ENCODE results near the gene NDUFAF3. TPM values are rescaled to one million over a fixed set of nuclear protein-coding genes. Genes with fewer than 3 reads are reported as not detected.

Gene NDUFAF3
- total and polyA plus RNA-seq, 2 of the 4 experiments (the other 2 are of a cell fraction): 26.5 to 112 TPM

GRCh38 chr3:49007068-49007770 lies 14.7 kb upstream of the NDUFAF3 start, which contains the start of gene WDR6:
Gene WDR6, plus strand, starts transcription at chr3:49007391. Its CDS starts 41 bp downstream, at chr3:49007432.
- Histone ChIP-seq H3K36me3 (ENCODE audit: control insufficient read depth, insufficient read depth, low read length) (peaks cover 11% of the 10 kb centered on the region), H3K56ac (ENCODE audit: extremely low read depth, insufficient read depth, low read length) (peak within 1 kb of the TSS; percentile 93), H3K4me1 (ENCODE audit: control insufficient read depth, insufficient read depth, low read length) (peaks cover 11% of the 10 kb centered on the region), H2AK9ac (replicated peaks; ENCODE audit: low read depth, low read length, poor library complexity) (peak within 1 kb of the TSS; percentile 99), H3K23ac (ENCODE audit: low read depth, low read length) (peak within 1 kb of the TSS; percentile 91), H4K20me1 (ENCODE audit: insufficient read depth, low read length) (peaks cover 29% of the 10 kb centered on the region), H3K4me3 (ENCODE audit: insufficient read depth, low read depth, low read length) (peak within 1 kb of the TSS; percentile 87), H4K91ac (ENCODE audit: insufficient read depth, low read depth, low read length) (peak within 1 kb of the TSS; percentile 99), H3K9me3 (ENCODE audit: control insufficient read depth, insufficient read depth, low read length) (no peaks in the 10 kb centered on the region), H2BK120ac (ENCODE audit: low read depth, low read length) (peak within 1 kb of the TSS; percentile 69), H3K4me2 (ENCODE audit: low read depth, low read length) (peak within 1 kb of the TSS; percentile 92), H2BK5ac (ENCODE audit: low read depth, low read length, poor library complexity, severe bottlenecking) (peak within 1 kb of the TSS; percentile 95), H3K4ac (ENCODE audit: low read depth, low read length) (peak within 1 kb of the TSS; percentile 99), H3K18ac (ENCODE audit: low read depth, low read length) (peak within 1 kb of the TSS; percentile 94), H2BK20ac (ENCODE audit: low read depth, low read length) (no peak within 1 kb of the TSS), H2AFZ (replicated peaks; ENCODE audit: low read length, poor library complexity) (peak within 1 kb of the TSS; percentile 95), H2AK5ac (ENCODE audit: low read depth, low read length) (peak within 1 kb of the TSS; percentile 98), H3K79me1 (ENCODE audit: low read depth in 1 of 2, low read length in 2 of 2) (peaks cover 0 to 50% of the 10 kb centered on the region in 2 experiments; a peak in 2 of 4 replicates), H4K5ac (ENCODE audit: low read depth, low read length) (peak within 1 kb of the TSS; percentile 97), H3K27ac (ENCODE audit: insufficient read depth, low read length) (peak within 1 kb of the TSS; percentile 99), H3K27me3 (ENCODE audit: control insufficient read depth, insufficient read depth, low read length) (no peaks in the 10 kb centered on the region), H4K8ac (ENCODE audit: low read depth in 2 of 2, low read length in 2 of 2) (peak within 1 kb of the TSS; percentile 98), H3K9ac (ENCODE audit: low read depth, low read length) (peak within 1 kb of the TSS; percentile 99), H3K9me1 (ENCODE audit: insufficient read depth, low read length) (peaks cover 26% of the 10 kb centered on the region), H3K14ac (replicated peaks; ENCODE audit: low read depth, low read length) (peak within 1 kb of the TSS; percentile 99), H2BK15ac (ENCODE audit: low read depth, low read length) (no peak within 1 kb of the TSS; the same call in 1 of the 3 replicates)
- in situ Hi-C loops (cut with MboI; ENCODE audit: low sequenced_read_pairs): no loop called here
- intact Hi-C loops (cut with micrococcal nuclease): loop anchor here (2.0 kb wide), 1 partner anchor 18 kb away; no protein-coding TSS in a partner anchor
- BruUV-seq (replicated peaks): no TSS peak
- ChIA-PET CTCF (interaction anchor here (0.6 to 1.5 kb wide), 6 partner anchors 11 to 87 kb away, joined by 3 to 10 read pairs (median 4); partner anchors contain the start of genes NDUFAF3 and QRICH1), POLR2A (ENCODE audit: unreplicated experiment) (interaction anchor here (0.5 to 2.5 kb wide), 7 partner anchors 9 to 114 kb away, joined by 3 to 13 read pairs (median 7); partner anchors contain the start of genes DALRD3, P4HTM and USP19)
- peak; percentile 87 for ATAC-seq (ENCODE audit: low read depth)
- DNase-seq: peak; percentile 97
- WGBS, 2 experiments (ENCODE audit: extremely low coverage in 2 of 2, insufficient read length in 1 of 2): 0% methylated on average over 30 of the region's 65 CpGs; no CpG with 5 or more reads in 1 of the 2 experiments
- dilution Hi-C loops (cut with HindIII; ENCODE audit: low sequenced_read_pairs, unreplicated experiment): no loop called here
- TF ChIP-seq NFE2L2 (IDR thresholded peaks at IDR 0.05; ENCODE audit: low read depth, low read length) (no peak), MAZ (IDR thresholded peaks at IDR 0.05; ENCODE audit: borderline replicate concordance, low read depth, low read length) (peak; percentile 76; the same call in 1 of the 2 replicates), MAFK (IDR thresholded peaks at IDR 0.05; ENCODE audit: low read depth, low read length) (no peak), POLR2A (IDR thresholded peaks at IDR 0.05; ENCODE audit: low read depth, low read length) (peak; percentile 90), RFX5 (IDR thresholded peaks at IDR 0.05; ENCODE audit: low read depth, low read length) (no peak), CTCF (conservative IDR thresholded peaks at IDR 0.05; ENCODE audit: low read depth, low read length) (peak; percentile 36), FOS (IDR thresholded peaks at IDR 0.05; ENCODE audit: low read depth, low read length) (0 out of 2 replicates have a peak, but pooled peaks have one; percentile 17), USF2 (IDR thresholded peaks at IDR 0.05; ENCODE audit: low read depth, low read length) (peak; percentile 99), SMC3 (IDR thresholded peaks at IDR 0.05; ENCODE audit: low read depth, low read length) (no peak), ELK1 (IDR thresholded peaks at IDR 0.05; ENCODE audit: borderline replicate concordance, low read depth, low read length) (no peak), CEBPB (IDR thresholded peaks at IDR 0.05; ENCODE audit: low read depth, low read length) (no peak; the same call in 1 of the 2 replicates), CHD1 (IDR thresholded peaks at IDR 0.05; ENCODE audit: low read depth, low read length) (peak; percentile 82; the same call in 1 of the 2 replicates), BHLHE40 (IDR thresholded peaks at IDR 0.05; ENCODE audit: low read depth, low read length) (peak; percentile 97)

Measured in IMR-90 (cell line).